MM.1S (cell line): Measurements from ENCODE around the gene TMEM273.

Experiments
- DNase-seq: peaks from one replicate; pipeline ENCODE4 v3.0.0-alpha.2; 2015
- H2AFZ ChIP-seq: fragments of 300-600 bp; sonication (generic); 2 replicates; pipeline ENCODE4 v1.6.0; 2016; ENCODE audit warnings: antibody characterized with exemption, low read length
- H3F3A ChIP-seq: fragments of 300-600 bp; sonication (generic); 2 replicates; pipeline ENCODE4 v1.6.1; 2016; ENCODE audit warnings: mild to moderate bottlenecking, antibody characterized with exemption, low read length, moderate library complexity, mixed read lengths; ENCODE audit not compliant: insufficient read depth
- H3K27ac ChIP-seq: fragments of 300-600 bp; sonication (generic); 2 replicates; pipeline ENCODE4 v1.5.1; 2016; ENCODE audit warnings: mild to moderate bottlenecking, low read length
- H3K27me3 ChIP-seq: fragments of 300-600 bp; sonication (generic); replicated peaks from 2 replicates; pipeline ENCODE4 v1.6.0; 2016; ENCODE audit warnings: low read length; ENCODE audit not compliant: insufficient read depth
- H3K36me3 ChIP-seq: fragments of 300-600 bp; sonication (generic); replicated peaks from 2 replicates; pipeline ENCODE4 v1.6.1; 2016; ENCODE audit warnings: mild to moderate bottlenecking, low read length, mixed read lengths; ENCODE audit not compliant: insufficient read depth
- H3K4me1 ChIP-seq: fragments of 300-600 bp; sonication (generic); 2 replicates; pipeline ENCODE4 v1.6.1; 2016; ENCODE audit warnings: low read length, mixed read lengths
- H3K4me2 ChIP-seq: fragments of 300-600 bp; sonication (generic); 2 replicates; pipeline ENCODE4 v1.6.0; 2016; ENCODE audit warnings: low read depth, low read length
- H3K4me3 ChIP-seq: fragments of 300-600 bp; sonication (generic); 2 replicates; pipeline ENCODE4 v1.5.1; 2016; ENCODE audit warnings: low read length, mixed read lengths
- H3K79me2 ChIP-seq: fragments of 300-600 bp; sonication (generic); 2 replicates; pipeline ENCODE4 v1.6.1; 2016; ENCODE audit warnings: mixed run types, low read length, mixed read lengths
- H3K9ac ChIP-seq: fragments of 300-600 bp; sonication (generic); 2 replicates; pipeline ENCODE4 v1.6.1; 2016; ENCODE audit warnings: low read length, mixed read lengths
- H3K9me2 ChIP-seq: fragments of 300-600 bp; sonication (generic); replicated peaks from 2 replicates; pipeline ENCODE4 v1.6.1; 2016; ENCODE audit warnings: mild to moderate bottlenecking, low read length, mixed read lengths; ENCODE audit not compliant: insufficient read depth
- H3K9me3 ChIP-seq: fragments of 300-600 bp; sonication (generic); replicated peaks from 2 replicates; pipeline ENCODE4 v1.6.1; 2016; ENCODE audit warnings: mild to moderate bottlenecking, low read length, mixed read lengths; ENCODE audit not compliant: insufficient read depth
- H4K20me1 ChIP-seq: fragments of 300-600 bp; sonication (generic); 2 replicates; pipeline ENCODE4 v1.6.1; 2016; ENCODE audit warnings: mild to moderate bottlenecking, low read length, moderate library complexity, mixed read lengths; ENCODE audit not compliant: insufficient read depth
- EZH2 ChIP-seq: fragments of 300-600 bp; sonication (generic); optimal IDR thresholded peaks from 2 replicates; pipeline ENCODE3; 2017; ENCODE audit warnings: low read depth, mild to moderate bottlenecking, antibody characterized with exemption, low read length, mixed read lengths
- EZH2phosphoT487 ChIP-seq: fragments of 300-600 bp; sonication (generic); IDR thresholded peaks from 2 replicates; pipeline ENCODE4 v1.6.1; 2018; ENCODE audit warnings: antibody characterized with exemption, low read length
- TF ChIP-seq, protein P1 (sequence below): fragments of 300-600 bp; sonication (generic); IDR thresholded peaks from 2 replicates; pipeline ENCODE4 v1.5.1; 2016; ENCODE audit warnings: antibody characterized with exemption, low read length, mixed read lengths

TMEM273 gene

GRCh38 chr10:49231086-49231820, 43.1 kb upstream of the TMEM273 start:
- Histone ChIP-seq H3K9ac (no peak overlapping the region), H3K4me3 (no peak overlapping the region), H3K27ac (no peak overlapping the region), H3F3A (no peaks in the 10 kb centered on the region), H2AFZ (no peak overlapping the region), H3K4me1 (no peaks in the 10 kb centered on the region), H3K79me2 (no peaks in the 10 kb centered on the region), H4K20me1 (no peaks in the 10 kb centered on the region), H3K36me3 (no peaks in the 10 kb centered on the region), H3K9me3 (no peaks in the 10 kb centered on the region), H3K4me2 (no peak overlapping the region), H3K9me2 (no peaks in the 10 kb centered on the region), H3K27me3 (no peaks in the 10 kb centered on the region)
- no peak for DNase-seq
- no peak for TF ChIP-seq EZH2phosphoT487

DNA sequence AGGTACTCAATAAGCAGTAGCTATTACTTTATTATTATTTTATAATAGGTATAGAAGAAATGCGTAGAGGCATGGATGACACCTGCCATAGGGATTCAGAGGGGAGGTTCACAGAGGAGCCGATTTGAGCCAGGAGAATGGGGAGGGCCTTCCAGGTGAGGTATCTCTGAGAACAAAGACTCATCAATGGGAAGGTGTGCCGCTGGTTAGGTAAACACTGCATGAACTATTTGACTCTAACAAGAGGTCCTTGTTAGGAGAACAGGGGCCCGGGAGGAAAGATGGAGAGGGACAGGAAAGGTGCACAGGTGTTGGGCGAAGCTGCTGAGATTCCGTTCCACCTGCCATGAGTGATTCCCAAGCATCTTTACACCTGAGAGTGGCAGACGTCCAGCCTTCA, 41.8 kb upstream of the TMEM273 start:
- Histone ChIP-seq H3K4me2 (no peak overlapping the region), H3K9me2 (no peaks in the 10 kb centered on the region), H3K79me2 (no peaks in the 10 kb centered on the region), H3K27ac (no peak overlapping the region), H3K4me1 (no peaks in the 10 kb centered on the region), H2AFZ (no peak overlapping the region), H3K4me3 (no peak overlapping the region), H3K9me3 (no peaks in the 10 kb centered on the region), H3F3A (no peaks in the 10 kb centered on the region), H4K20me1 (no peaks in the 10 kb centered on the region), H3K9ac (no peak overlapping the region), H3K27me3 (no peaks in the 10 kb centered on the region), H3K36me3 (no peaks in the 10 kb centered on the region)
- no peak for TF ChIP-seq EZH2
- TF ChIP-seq EZH2phosphoT487: no peak
- TF ChIP-seq, protein P1, sequence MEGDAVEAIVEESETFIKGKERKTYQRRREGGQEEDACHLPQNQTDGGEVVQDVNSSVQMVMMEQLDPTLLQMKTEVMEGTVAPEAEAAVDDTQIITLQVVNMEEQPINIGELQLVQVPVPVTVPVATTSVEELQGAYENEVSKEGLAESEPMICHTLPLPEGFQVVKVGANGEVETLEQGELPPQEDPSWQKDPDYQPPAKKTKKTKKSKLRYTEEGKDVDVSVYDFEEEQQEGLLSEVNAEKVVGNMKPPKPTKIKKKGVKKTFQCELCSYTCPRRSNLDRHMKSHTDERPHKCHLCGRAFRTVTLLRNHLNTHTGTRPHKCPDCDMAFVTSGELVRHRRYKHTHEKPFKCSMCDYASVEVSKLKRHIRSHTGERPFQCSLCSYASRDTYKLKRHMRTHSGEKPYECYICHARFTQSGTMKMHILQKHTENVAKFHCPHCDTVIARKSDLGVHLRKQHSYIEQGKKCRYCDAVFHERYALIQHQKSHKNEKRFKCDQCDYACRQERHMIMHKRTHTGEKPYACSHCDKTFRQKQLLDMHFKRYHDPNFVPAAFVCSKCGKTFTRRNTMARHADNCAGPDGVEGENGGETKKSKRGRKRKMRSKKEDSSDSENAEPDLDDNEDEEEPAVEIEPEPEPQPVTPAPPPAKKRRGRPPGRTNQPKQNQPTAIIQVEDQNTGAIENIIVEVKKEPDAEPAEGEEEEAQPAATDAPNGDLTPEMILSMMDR: no peak
- no peak for DNase-seq

- Histone ChIP-seq H3K4me3 (no peak overlapping the region), H4K20me1 (no peaks in the 10 kb centered on the region), H3K27ac (no peak overlapping the region), H3K4me2 (no peak overlapping the region), H2AFZ (no peak overlapping the region), H3K36me3 (no peaks in the 10 kb centered on the region), H3K9me3 (no peaks in the 10 kb centered on the region), H3K4me1 (no peaks in the 10 kb centered on the region), H3K79me2 (no peaks in the 10 kb centered on the region), H3K9me2 (no peaks in the 10 kb centered on the region), H3F3A (no peaks in the 10 kb centered on the region), H3K27me3 (no peaks in the 10 kb centered on the region), H3K9ac (no peak overlapping the region)
- TF ChIP-seq, protein P1: no peak
- no peak for TF ChIP-seq EZH2phosphoT487
- TF ChIP-seq EZH2: no peak
- no peak for DNase-seq
Measured at GRCh38 chr10:49228677-49229076, 40.5 kb upstream of the TMEM273 start.

GRCh38 chr10:49227406-49227805, 39.2 kb upstream of the TMEM273 start:
- H3K9ac ChIP-seq: no peak overlapping the region
- no peaks in the 10 kb centered on the region for H3K36me3 ChIP-seq
- H3K79me2 ChIP-seq: no peaks in the 10 kb centered on the region
- no peak overlapping the region for H2AFZ ChIP-seq
- no peak overlapping the region for H3K4me3 ChIP-seq
- no peaks in the 10 kb centered on the region for H3K9me2 ChIP-seq
- H3K27me3 ChIP-seq: no peaks in the 10 kb centered on the region
- no peaks in the 10 kb centered on the region for H3F3A ChIP-seq
- H3K9me3 ChIP-seq: no peaks in the 10 kb centered on the region
- H3K27ac ChIP-seq: no peak overlapping the region
- no peaks in the 10 kb centered on the region for H4K20me1 ChIP-seq
- DNase-seq: no peak
- no peak overlapping the region for H3K4me2 ChIP-seq
- TF ChIP-seq EZH2phosphoT487 (no peak), EZH2 (no peak)
- TF ChIP-seq, protein P1: no peak
- no peaks in the 10 kb centered on the region for H3K4me1 ChIP-seq
